CD4-positive, alpha-beta T cell (primary cell): ENCODE results near the gene AUTS2. TPM values are rescaled to one million over a fixed set of nuclear protein-coding genes. Genes with fewer than 3 reads are reported as not detected.

Source experiments
- ATAC-seq: fragments of 200-7000 bp; cut with Tn5 transposase; one replicate; pipeline ENCODE4 v1.10.0; 2022; ENCODE audit warnings: mild to moderate bottlenecking; ENCODE audit not compliant: poor library complexity
- CTCF ChIA-PET: fragments of 350-600 bp; sonication (Branson Sonifier 250); formaldehyde crosslinking; loops from one replicate; lab custom pipeline; 2021; ENCODE audit warnings: antibody characterized with exemption, inconsistent platforms; lab: Charles Lee
- POLR2A ChIA-PET: fragments of 350-600 bp; sonication (Branson Sonifier 250); formaldehyde crosslinking; loops from one replicate; lab custom pipeline; 2021; ENCODE audit warnings: antibody characterized with exemption, inconsistent platforms; lab: Charles Lee
- DNase-seq, 14 experiments: peaks; one replicate each; pipeline ENCODE4 v3.0.0-alpha.2; 2013 to 2020; ENCODE audit warnings: mixed read lengths in 2 of 14
- H3K27ac ChIP-seq, 2 donors: one replicate each; pipeline versions ENCODE4 v1.5.1 to v1.7.0; 2013; ENCODE audit warnings: low read length in 2 of 2, low read depth in 1 of 2, mild to moderate bottlenecking in 1 of 2
- H3K27me3 ChIP-seq, 2 experiments: 1 replicate in 1 of 2; 2 replicates in 1 of 2; pipeline versions ENCODE4 v1.6.1 to v1.7.0; 2013; ENCODE audit warnings: low read length in 2 of 2, control low read depth in 1 of 2, mild to moderate bottlenecking in 1 of 2, moderate library complexity in 1 of 2; ENCODE audit not compliant: insufficient read depth in 2 of 2, control insufficient read depth in 1 of 2
- H3K36me3 ChIP-seq: one replicate; pipeline ENCODE4 v1.6.1; 2013; ENCODE audit warnings: low read length, control low read depth; ENCODE audit not compliant: insufficient read depth
- H3K4me1 ChIP-seq: one replicate; pipeline ENCODE4 v1.6.1; 2013; ENCODE audit warnings: low read length, control low read depth; ENCODE audit not compliant: insufficient read depth
- H3K4me3 ChIP-seq: one replicate; pipeline ENCODE4 v1.5.1; 2013; ENCODE audit warnings: mild to moderate bottlenecking, low read length, moderate library complexity
- H3K9me3 ChIP-seq, 2 experiments: 1 replicate in 1 of 2; 2 replicates in 1 of 2; pipeline versions ENCODE4 v1.6.1 to v1.7.0; 2013; ENCODE audit warnings: low read length in 2 of 2, mild to moderate bottlenecking in 2 of 2, control low read depth in 1 of 2, moderate library complexity in 1 of 2; ENCODE audit not compliant: control insufficient read depth in 1 of 2, insufficient read depth in 1 of 2
- H3K27ac Mint-ChIP-seq: one replicate; pipeline ENCODE4 v1.8.0; 2020; ENCODE audit warnings: mixed read lengths
- H3K27me3 Mint-ChIP-seq: one replicate; pipeline ENCODE4 v1.8.0; 2021; ENCODE audit warnings: mixed read lengths
- H3K36me3 Mint-ChIP-seq: one replicate; pipeline ENCODE4 v1.8.0; 2021; ENCODE audit warnings: low read depth, mixed read lengths
- H3K4me1 Mint-ChIP-seq: one replicate; pipeline ENCODE4 v1.8.0; 2021; ENCODE audit warnings: low read depth, mixed read lengths
- H3K4me3 Mint-ChIP-seq: one replicate; pipeline ENCODE4 v1.8.0; 2020; ENCODE audit warnings: mild to moderate bottlenecking, mixed read lengths
- H3K9me3 Mint-ChIP-seq: one replicate; pipeline ENCODE4 v1.8.0; 2020; ENCODE audit warnings: mixed read lengths
- CTCF ChIP-seq: fragments of 200-600 bp; IDR thresholded peaks from one replicate; pipeline ENCODE4 v1.8.0; 2022; ENCODE audit warnings: antibody characterized with exemption, mild to moderate bottlenecking
- intact Hi-C, 2 experiments: fragments of 100-400 bp; cut with DNase I in 1 of 2; cut with micrococcal nuclease in 1 of 2; formaldehyde crosslinking; loops; one replicate each; pipeline versions ENCODE4 v1.15.1 to v1.9.0; 2023 to 2025; cut with DNase I, micrococcal nuclease
- total RNA-seq, 174 experiments: library from RNA in 2 of 174; stranded (reverse) in 2 of 174; gene quantifications; one replicate each; pipeline ENCODE4 v1.2.3 and lab custom pipeline; 2021 to 2026

AUTS2 gene
- total RNA-seq, 2 experiments from 2014 or later = 43.6 to 47.6 TPM

GRCh38 chr7:69858471-69858870, 260.2 kb downstream of the AUTS2 start:
- TF ChIP-seq CTCF = no peak
- Mint-ChIP-seq H3K27ac (no peak overlapping the region), H3K27me3 (peaks cover 14% of the 10 kb centered on the region), H3K36me3 (no peaks in the 10 kb centered on the region), H3K4me3 (no peak overlapping the region), H3K9me3 (no peaks in the 10 kb centered on the region), H3K4me1 (no peaks in the 10 kb centered on the region)
- Histone ChIP-seq H3K9me3 (no peaks in the 10 kb centered on the region), H3K4me1 (no peaks in the 10 kb centered on the region), H3K27me3 (no peaks in the 10 kb centered on the region), H3K36me3 (no peaks in the 10 kb centered on the region), H3K27ac (no peak overlapping the region), H3K4me3 (no peak overlapping the region)
- CTCF ChIA-PET = no interaction called here
- no peak for DNase-seq
- POLR2A ChIA-PET = no interaction called here
- ATAC-seq = no peak
- intact Hi-C loops = no loop called here

GRCh38 chr7:69859342-69859741, 261.1 kb downstream of the AUTS2 start:
- CTCF ChIA-PET = no interaction called here
- no peaks in the 10 kb centered on the region for H3K4me1 ChIP-seq

GRCh38 chr7:69860486-69860885, 262.2 kb downstream of the AUTS2 start:
- H3K27ac ChIP-seq = no peak overlapping the region
- Mint-ChIP-seq H3K9me3 (no peaks in the 10 kb centered on the region), H3K27ac (no peak overlapping the region), H3K4me3 (no peak overlapping the region), H3K27me3 (peaks cover 14% of the 10 kb centered on the region), H3K36me3 (no peaks in the 10 kb centered on the region), H3K4me1 (no peaks in the 10 kb centered on the region)
- DNase-seq = no peak
- no peak overlapping the region for H3K4me3 ChIP-seq
- TF ChIP-seq CTCF = no peak
- no peaks in the 10 kb centered on the region for H3K4me1 ChIP-seq
- H3K27me3 ChIP-seq = no peaks in the 10 kb centered on the region
- POLR2A ChIA-PET = no interaction called here
- H3K36me3 ChIP-seq = no peaks in the 10 kb centered on the region
- no peaks in the 10 kb centered on the region for H3K9me3 ChIP-seq
- ATAC-seq = no peak
- intact Hi-C loops = no loop called here
- CTCF ChIA-PET = no interaction called here

More at GRCh38 chr7:69859342-69859741, 261.1 kb downstream of the AUTS2 start:
- TF ChIP-seq CTCF = no peak
- Histone ChIP-seq H3K36me3 (no peaks in the 10 kb centered on the region), H3K27me3 (no peaks in the 10 kb centered on the region), H3K27ac (no peak overlapping the region), H3K9me3 (no peaks in the 10 kb centered on the region), H3K4me3 (no peak overlapping the region)
- no peaks in the 10 kb centered on the region for H3K36me3 Mint-ChIP-seq
- ATAC-seq (no peak), DNase-seq (no peak)
- no peaks in the 10 kb centered on the region for H3K9me3 Mint-ChIP-seq
- no peak overlapping the region for H3K4me3 Mint-ChIP-seq
- peaks cover 14% of the 10 kb centered on the region for H3K27me3 Mint-ChIP-seq
- no peaks in the 10 kb centered on the region for H3K4me1 Mint-ChIP-seq
- intact Hi-C loops = no loop called here
- POLR2A ChIA-PET = no interaction called here
- H3K27ac Mint-ChIP-seq = no peak overlapping the region
